Activated naive CD8-positive, alpha-beta T cell treated with anti-CD3 and anti-CD28 coated beads for 36 hours (primary cell): ENCODE results near the gene IGF1. TPM values are rescaled to one million over a fixed set of nuclear protein-coding genes. Genes with fewer than 3 reads are reported as not detected.

Experiments used
- DNase-seq: peaks from one replicate; pipeline ENCODE4 v3.0.0; 2021
- H3K27ac Mint-ChIP-seq: one replicate; pipeline ENCODE4 v1.8.0; 2022; ENCODE audit warnings: mild to moderate bottlenecking, moderate library complexity, mixed read lengths
- H3K27me3 Mint-ChIP-seq: one replicate; pipeline ENCODE4 v1.8.0; 2022; ENCODE audit warnings: mild to moderate bottlenecking, mixed read lengths
- H3K36me3 Mint-ChIP-seq: one replicate; pipeline ENCODE4 v1.8.0; 2021; ENCODE audit warnings: mild to moderate bottlenecking, mixed read lengths
- H3K4me1 Mint-ChIP-seq: one replicate; pipeline ENCODE4 v1.8.0; 2021; ENCODE audit warnings: mixed read lengths
- H3K4me3 Mint-ChIP-seq: one replicate; pipeline ENCODE4 v1.8.0; 2022; ENCODE audit warnings: mild to moderate bottlenecking, moderate library complexity, mixed read lengths
- H3K9me3 Mint-ChIP-seq: one replicate; pipeline ENCODE4 v1.8.0; 2022; ENCODE audit warnings: mixed read lengths
- total RNA-seq, 2 experiments: library from RNA; stranded (reverse); gene quantifications; one replicate each; pipeline ENCODE4 v1.2.3, GENCODE V29; 2021

IGF1 gene
- total RNA-seq, 2 experiments from 2014 or later = 2.1 to 2.3 TPM

GRCh38 chr12:102433304-102433703 is 47.1 kb downstream of the IGF1 start:
- Mint-ChIP-seq H3K4me3 (no peak overlapping the region), H3K27me3 (peaks cover 36% of the 10 kb centered on the region), H3K9me3 (no peaks in the 10 kb centered on the region), H3K36me3 (no peaks in the 10 kb centered on the region), H3K4me1 (peaks cover 4% of the 10 kb centered on the region), H3K27ac (no peak overlapping the region)
- no peak for DNase-seq

GRCh38 chr12:102430661-102431060 is 49.7 kb downstream of the IGF1 start:
- H3K9me3 Mint-ChIP-seq = no peaks in the 10 kb centered on the region
- H3K4me3 Mint-ChIP-seq = no peak overlapping the region
- no peaks in the 10 kb centered on the region for H3K36me3 Mint-ChIP-seq
- peaks cover 21% of the 10 kb centered on the region for H3K27me3 Mint-ChIP-seq
- H3K27ac Mint-ChIP-seq = no peak overlapping the region
- DNase-seq = no peak
- no peaks in the 10 kb centered on the region for H3K4me1 Mint-ChIP-seq

- H3K4me3 Mint-ChIP-seq = no peak overlapping the region
- H3K27ac Mint-ChIP-seq = no peak overlapping the region
- H3K36me3 Mint-ChIP-seq = no peaks in the 10 kb centered on the region
- no peaks in the 10 kb centered on the region for H3K9me3 Mint-ChIP-seq
- H3K27me3 Mint-ChIP-seq = peaks cover 21% of the 10 kb centered on the region
- DNase-seq = no peak
- no peaks in the 10 kb centered on the region for H3K4me1 Mint-ChIP-seq
Measured at GRCh38 chr12:102429211-102430154, 50.9 kb downstream of the IGF1 start.

- Mint-ChIP-seq H3K9me3 (no peaks in the 10 kb centered on the region), H3K4me1 (no peaks in the 10 kb centered on the region), H3K36me3 (no peaks in the 10 kb centered on the region), H3K27me3 (peaks cover 15% of the 10 kb centered on the region), H3K27ac (no peak overlapping the region), H3K4me3 (no peak overlapping the region)
- DNase-seq = no peak
Measured at GRCh38 chr12:102427543-102427941, 52.8 kb downstream of the IGF1 start.

- Mint-ChIP-seq H3K9me3 (no peaks in the 10 kb centered on the region), H3K36me3 (no peaks in the 10 kb centered on the region), H3K4me1 (peaks cover 5% of the 10 kb centered on the region), H3K27me3 (peaks cover 11% of the 10 kb centered on the region), H3K4me3 (no peak overlapping the region), H3K27ac (no peak overlapping the region)
- DNase-seq = no peak
Measured at GRCh38 chr12:102426599-102427542, 53.5 kb downstream of the IGF1 start.

- Mint-ChIP-seq H3K4me3 (no peak overlapping the region), H3K27ac (no peak overlapping the region), H3K9me3 (no peaks in the 10 kb centered on the region), H3K36me3 (no peaks in the 10 kb centered on the region), H3K4me1 (peaks cover 10% of the 10 kb centered on the region), H3K27me3 (peaks cover 13% of the 10 kb centered on the region)
- DNase-seq = no peak
Measured at GRCh38 chr12:102425109-102426039, 55.0 kb downstream of the IGF1 start.

GRCh38 chr12:102423462-102423861 is 56.9 kb downstream of the IGF1 start:
- Mint-ChIP-seq H3K4me1 (peaks cover 10% of the 10 kb centered on the region), H3K9me3 (no peaks in the 10 kb centered on the region), H3K27ac (no peak overlapping the region), H3K36me3 (no peaks in the 10 kb centered on the region), H3K27me3 (peaks cover 16% of the 10 kb centered on the region), H3K4me3 (no peak overlapping the region)
- DNase-seq = no peak

- H3K4me3 Mint-ChIP-seq = no peak overlapping the region
- DNase-seq = no peak
- H3K4me1 Mint-ChIP-seq = peaks cover 10% of the 10 kb centered on the region
- H3K9me3 Mint-ChIP-seq = no peaks in the 10 kb centered on the region
- H3K27ac Mint-ChIP-seq = no peak overlapping the region
- peaks cover 21% of the 10 kb centered on the region for H3K27me3 Mint-ChIP-seq
- no peaks in the 10 kb centered on the region for H3K36me3 Mint-ChIP-seq
Measured at GRCh38 chr12:102421802-102422583, 58.4 kb downstream of the IGF1 start.

- no peaks in the 10 kb centered on the region for H3K9me3 Mint-ChIP-seq
- H3K36me3 Mint-ChIP-seq = no peaks in the 10 kb centered on the region
- peaks cover 10% of the 10 kb centered on the region for H3K4me1 Mint-ChIP-seq
- peaks cover 29% of the 10 kb centered on the region for H3K27me3 Mint-ChIP-seq
- no peak overlapping the region for H3K27ac Mint-ChIP-seq
- DNase-seq = no peak
- H3K4me3 Mint-ChIP-seq = no peak overlapping the region
Measured at GRCh38 chr12:102419094-102419764, 61.1 kb downstream of the IGF1 start.

GRCh38 chr12:102417055-102417454 is 63.3 kb downstream of the IGF1 start:
- no peak for DNase-seq
- Mint-ChIP-seq H3K27ac (no peak overlapping the region), H3K4me3 (no peak overlapping the region), H3K9me3 (no peaks in the 10 kb centered on the region), H3K4me1 (peaks cover 7% of the 10 kb centered on the region), H3K36me3 (no peaks in the 10 kb centered on the region), H3K27me3 (peaks cover 29% of the 10 kb centered on the region)

GRCh38 chr12:102415515-102415914 is 64.8 kb downstream of the IGF1 start:
- no peak for DNase-seq
- Mint-ChIP-seq H3K27ac (no peak overlapping the region), H3K9me3 (no peaks in the 10 kb centered on the region), H3K36me3 (no peaks in the 10 kb centered on the region), H3K4me1 (no peaks in the 10 kb centered on the region), H3K4me3 (no peak overlapping the region), H3K27me3 (peaks cover 24% of the 10 kb centered on the region)

GRCh38 chr12:102413396-102413795 is 67.0 kb downstream of the IGF1 start:
- no peak overlapping the region for H3K27ac Mint-ChIP-seq

GRCh38 chr12:102410511-102410910 is 69.9 kb downstream of the IGF1 start:
- no peaks in the 10 kb centered on the region for H3K36me3 Mint-ChIP-seq
- H3K4me3 Mint-ChIP-seq = no peak overlapping the region
- no peaks in the 10 kb centered on the region for H3K9me3 Mint-ChIP-seq
- H3K27ac Mint-ChIP-seq = no peak overlapping the region
- DNase-seq = no peak
- H3K4me1 Mint-ChIP-seq = peaks cover 8% of the 10 kb centered on the region
- H3K27me3 Mint-ChIP-seq = peaks cover 36% of the 10 kb centered on the region

More at GRCh38 chr12:102413396-102413795, 67.0 kb downstream of the IGF1 start:
- no peaks in the 10 kb centered on the region for H3K9me3 Mint-ChIP-seq
- no peak for DNase-seq
- H3K36me3 Mint-ChIP-seq = no peaks in the 10 kb centered on the region
- no peak overlapping the region for H3K4me3 Mint-ChIP-seq
- peaks cover 8% of the 10 kb centered on the region for H3K4me1 Mint-ChIP-seq
- H3K27me3 Mint-ChIP-seq = peaks cover 38% of the 10 kb centered on the region
